GM12878 (cell line): ENCODE data around the gene PCARE. TPM values are rescaled to one million over a fixed set of nuclear protein-coding genes. Genes with fewer than 3 reads are reported as not detected.

Experiments used
- ATAC-seq: fragments of 200-7000 bp; cut with Tn5 transposase; 3 replicates; pipeline ENCODE4 v1.9.1; 2020; ENCODE audit warnings: mild to moderate bottlenecking, moderate library complexity
- BruUV-seq: library from RNA; stranded (reverse); fragments of 400-500 nt; replicated peaks from 2 replicates; lab custom pipeline; 2021; lab: Mats Ljungman, UMichigan
- CTCF ChIA-PET: fragments of 300-600 bp; sonication (Branson Sonifier 250); formaldehyde crosslinking; extraction: SDS; loops from one replicate; lab custom pipeline; 2021; ENCODE audit warnings: inconsistent platforms; lab: Yijun Ruan, JAX
- POLR2A ChIA-PET: fragments of 350-600 bp; formaldehyde crosslinking; extraction: SDS; loops from one replicate; lab custom pipeline; 2021; ENCODE audit warnings: inconsistent platforms; lab: Charles Lee
- RAD21 ChIA-PET: fragments of 300-600 bp; sonication (Branson Sonifier 250); formaldehyde crosslinking; loops from one replicate; lab custom pipeline; 2023; ENCODE audit warnings: antibody characterized with exemption; ENCODE audit not compliant: unreplicated experiment; lab: Charles Lee
- SMC1A ChIA-PET: fragments of 300-600 bp; sonication (Branson Sonifier 250); formaldehyde crosslinking; loops from one replicate; lab custom pipeline; 2023; ENCODE audit not compliant: unreplicated experiment, uncharacterized antibody; lab: Charles Lee
- DNase-seq: peaks from one replicate; pipeline ENCODE4 v3.0.0-alpha.2; 2011; ENCODE audit warnings: low read depth, low spot score
- FAIRE-seq: peaks from 3 replicates; lab custom pipeline; 2011; peaks lifted over from hg19 to GRCh38; lab: Jason Lieb, UNC
- H2AFZ ChIP-seq: 2 replicates; pipeline ENCODE4 v1.6.0; 2011; ENCODE audit warnings: low read depth, low read length, control low read depth; ENCODE audit not compliant: control insufficient read depth
- H3K27ac ChIP-seq: 2 replicates; pipeline ENCODE4 v1.5.1; 2011; ENCODE audit warnings: control low read depth; ENCODE audit not compliant: control insufficient read depth, insufficient read depth
- H3K27me3 ChIP-seq, 2 experiments: replicated peaks in 1 of 2; 2 replicates each; pipeline versions ENCODE4 v1.6.0 to v1.6.1; 2011; ENCODE audit warnings: low read length in 1 of 2; ENCODE audit not compliant: control insufficient read depth in 2 of 2, insufficient read depth in 2 of 2
- H3K36me3 ChIP-seq, 2 experiments: 2 replicates each; pipeline ENCODE4 v1.5.1; 2011; ENCODE audit warnings: low read length in 1 of 2; ENCODE audit not compliant: control insufficient read depth in 2 of 2, insufficient read depth in 2 of 2
- H3K4me1 ChIP-seq: 2 replicates; pipeline ENCODE4 v1.6.1; 2011; ENCODE audit warnings: mild to moderate bottlenecking, low read length, moderate library complexity, mixed read lengths; ENCODE audit not compliant: control insufficient read depth, insufficient read depth
- H3K4me2 ChIP-seq: 2 replicates; pipeline ENCODE4 v1.6.0; 2011; ENCODE audit warnings: control low read depth; ENCODE audit not compliant: control insufficient read depth, insufficient read depth
- H3K4me3 ChIP-seq: fragments of 200-600 bp; sonication (generic); 2 replicates; pipeline ENCODE4 v1.5.1; 2016
- H3K79me2 ChIP-seq: 2 replicates; pipeline ENCODE4 v1.6.0; 2011; ENCODE audit warnings: low read length; ENCODE audit not compliant: control insufficient read depth, insufficient read depth
- H3K9ac ChIP-seq: 2 replicates; pipeline ENCODE4 v1.8.0; 2011; ENCODE audit warnings: low read length, control low read depth, mixed read lengths; ENCODE audit not compliant: control insufficient read depth, insufficient read depth
- H3K9me3 ChIP-seq: replicated peaks from 3 replicates; pipeline ENCODE4 v1.5.1; 2011; ENCODE audit warnings: mild to moderate bottlenecking, low read length; ENCODE audit not compliant: control insufficient read depth, insufficient read depth
- H4K20me1 ChIP-seq: 2 replicates; pipeline ENCODE4 v1.6.0; 2011; ENCODE audit not compliant: control insufficient read depth, insufficient read depth
- ASH2L ChIP-seq: fragments of 300-600, 200-600 bp; sonication (generic); IDR thresholded peaks from 2 replicates; pipeline ENCODE4 v1.6.1; 2017; ENCODE audit warnings: low read depth, mild to moderate bottlenecking, borderline replicate concordance
- IKZF1 ChIP-seq: fragments of 450-650 bp; conservative IDR thresholded peaks from 2 replicates; pipeline ENCODE4 v1.6.1; 2017; ENCODE audit warnings: antibody characterized with exemption, mild to moderate bottlenecking
- PAX8 ChIP-seq: fragments of 450-650 bp; IDR thresholded peaks from 2 replicates; pipeline ENCODE4 v1.6.1; 2017; ENCODE audit warnings: mild to moderate bottlenecking, moderate library complexity
- RAD21 ChIP-seq: IDR thresholded peaks from 2 replicates; pipeline ENCODE4 v1.6.1; 2011; ENCODE audit warnings: mild to moderate bottlenecking, low read depth, low read length, moderate library complexity; ENCODE audit not compliant: insufficient read depth
- REST ChIP-seq: IDR thresholded peaks from 2 replicates; pipeline ENCODE4 v1.6.1; 2012; ENCODE audit warnings: mild to moderate bottlenecking, low read depth, low read length
- WGBS: methylation state at CpG from one replicate; pipeline ENCODE4 v1.1.6; 2016; ENCODE audit warnings: low lambda C conversion rate; ENCODE audit not compliant: insufficient replicate concordance, insufficient coverage; ENCODE audit errors: missing lambda C conversion rate; 5-methylcytosine and 5-hydroxymethylcytosine counted together
- in situ Hi-C: fragments of 300-500 bp; cut with MboI; formaldehyde crosslinking; loops from 9 replicates; pipeline ENCODE4 v1.14.3; 2018; ENCODE audit warnings: mixed read lengths
- intact Hi-C: fragments of 100-400 bp; cut with micrococcal nuclease; formaldehyde crosslinking; loops from one replicate; pipeline ENCODE4 v1.14.2; 2022; ENCODE audit not compliant: unreplicated experiment
- polyA plus RNA-seq, 11 experiments: library from polyadenylated mRNA; depleted of rRNA in 4 of 11; unstranded in 6 of 11; stranded (reverse) in 5 of 11; fragments of >200 nt; fragmentation: Nextera tagmentation in 4 of 11; fragmentation: Illumina TruSeq in 1 of 11; extraction: Ambion mirVana in 4 of 11; extraction: Trizol in 1 of 11; gene quantifications; 1 replicate in 1 of 11; 2 replicates in 10 of 11; pipeline versions ENCODE4 v1.2.1 to v1.2.3, GENCODE V29; 2011 to 2016; ENCODE audit warnings: inconsistent platforms in 2 of 11, missing spikeins in 2 of 11, low read depth in 1 of 11
- total RNA-seq, 4 experiments: library from RNA; depleted of rRNA in 3 of 4; stranded (reverse); fragments of >200 nt in 3 of 4; fragmentation: Illumina TruSeq in 1 of 4; extraction: Trizol in 1 of 4; gene quantifications; 2 replicates each; pipeline versions ENCODE4 v1.2.1 to v1.2.3, GENCODE V29; 2013 to 2021

PCARE gene
- total and polyA plus RNA-seq, 10 of the 15 experiments (the other 5 are each of a cell fraction or from before 2014, with no cell fraction given), result 0.04 to 0.08 (median 0.06) TPM; not detected in 5

GRCh38 chr2:29014811-29015421 is 59.4 kb downstream of the PCARE start (continued):
- no peak for TF ChIP-seq REST
- TF ChIP-seq PAX8, result no peak
- TF ChIP-seq RAD21, result 0 out of 2 replicates have a peak, but pooled peaks have one; percentile 15

- in situ Hi-C loops, result no loop called here
- intact Hi-C loops, result no loop called here
- CTCF ChIA-PET, result interaction anchor here (1.3 kb wide), 1 partner anchor 194 kb away, joined by 4 read pairs; no protein-coding TSS in a partner anchor
- Histone ChIP-seq H3K4me3 (no peak overlapping the region), H3K9ac (no peak overlapping the region), H3K36me3 (no peaks in the 10 kb centered on the region), H3K4me2 (0 out of 2 replicates have a peak overlapping the region, but pooled peaks have one; percentile 67), H3K4me1 (peaks cover 14% of the 10 kb centered on the region), H4K20me1 (no peaks in the 10 kb centered on the region), H3K9me3 (no peaks in the 10 kb centered on the region), H3K27me3 (no peaks in the 10 kb centered on the region), H3K27ac (no peak overlapping the region), H2AFZ (peak overlapping the region; percentile 87), H3K79me2 (no peaks in the 10 kb centered on the region)
- ATAC-seq, result peak; percentile 16; the same call in 2 of the 3 replicates
- WGBS, result 33% methylated on average over 8 of the region's 8 CpGs
- RAD21 ChIA-PET, result interaction anchor here (1.2 kb wide), 1 partner anchor 95 kb away, joined by 3 read pairs; no protein-coding TSS in a partner anchor
- BruUV-seq, result no TSS peak
- TF ChIP-seq IKZF1, result no peak
- no peak for TF ChIP-seq ASH2L
- POLR2A ChIA-PET, result interaction anchor here (0.6 kb wide), 1 partner anchor 61 kb away, joined by 4 read pairs; no protein-coding TSS in a partner anchor
- FAIRE-seq, result no peak
- no peak for DNase-seq
- SMC1A ChIA-PET, result no interaction called here
Observed at GRCh38 chr2:29014331-29014730, 60.0 kb downstream of the PCARE start.
